Common myeloid progenitor, CD34-positive (primary cell): ENCODE measurements around the gene NQO2.
"Not testable (repeated sequence)": the region's sequence is repeated elsewhere in the genome, so short reads cannot be mapped to it uniquely, and the experiment has no call there.

ENCODE experiments used
- CTCF ChIA-PET: fragments of 350-600 bp; sonication (Branson Sonifier 250); formaldehyde crosslinking; loops from one replicate; lab custom pipeline; 2021; ENCODE audit warnings: antibody characterized with exemption; lab: Charles Lee
- POLR2A ChIA-PET: fragments of 350-600 bp; sonication (Branson Sonifier 250); formaldehyde crosslinking; loops from one replicate; lab custom pipeline; 2021; ENCODE audit warnings: antibody characterized with exemption; lab: Charles Lee
- DNase-seq, 3 donors: peaks; one replicate each; pipeline versions ENCODE4 v3.0.0 to v3.0.0-alpha.2; 2013
- H3K27ac ChIP-seq, 2 experiments: 1 replicate in 1 of 2; 2 replicates in 1 of 2; pipeline ENCODE4 v1.7.0; 2013; ENCODE audit warnings: inconsistent platforms in 2 of 2, low read length in 2 of 2, mild to moderate bottlenecking in 2 of 2, low read depth in 1 of 2, moderate library complexity in 1 of 2; ENCODE audit not compliant: severe bottlenecking in 2 of 2, insufficient read depth in 1 of 2, poor library complexity in 1 of 2
- H3K27me3 ChIP-seq, 5 experiments: replicated peaks in 2 of 5; 1 replicate in 3 of 5; 2 replicates in 2 of 5; pipeline versions ENCODE4 v1.6.1 to v1.7.0; 2013; ENCODE audit warnings: low read length in 4 of 5, mild to moderate bottlenecking in 2 of 5, moderate library complexity in 2 of 5, inconsistent platforms in 1 of 5; ENCODE audit not compliant: insufficient read depth in 5 of 5, control insufficient read depth in 4 of 5
- H3K36me3 ChIP-seq, 4 experiments: 1 replicate in 2 of 4; 2 replicates in 2 of 4; pipeline versions ENCODE4 v1.6.1 to v1.7.0; 2013; ENCODE audit warnings: low read length in 3 of 4, control low read depth in 1 of 4, mild to moderate bottlenecking in 1 of 4; ENCODE audit not compliant: control insufficient read depth in 4 of 4, insufficient read depth in 4 of 4
- H3K4me1 ChIP-seq, 4 experiments: 1 replicate in 3 of 4; 2 replicates in 1 of 4; pipeline versions ENCODE4 v1.6.1 to v1.7.1; 2013; ENCODE audit warnings: low read length in 3 of 4, mild to moderate bottlenecking in 3 of 4, control low read depth in 1 of 4, inconsistent platforms in 1 of 4, moderate library complexity in 1 of 4; ENCODE audit not compliant: control insufficient read depth in 4 of 4, insufficient read depth in 4 of 4; ENCODE audit errors: control extremely low read depth in 1 of 4
- H3K4me3 ChIP-seq, 7 experiments: 1 replicate in 4 of 7; 2 replicates in 3 of 7; pipeline versions ENCODE4 v1.5.1 to v1.7.0; 2013; ENCODE audit warnings: mild to moderate bottlenecking in 7 of 7, low read length in 6 of 7, moderate library complexity in 6 of 7, inconsistent platforms in 2 of 7, low read depth in 2 of 7, control low read depth in 1 of 7; ENCODE audit not compliant: insufficient read depth in 4 of 7, control insufficient read depth in 1 of 7; ENCODE audit errors: extremely low read depth in 1 of 7
- H3K9me3 ChIP-seq, 5 experiments: 1 replicate in 4 of 5; 2 replicates in 1 of 5; pipeline versions ENCODE4 v1.6.1 to v1.7.1; 2013; ENCODE audit warnings: low read length in 4 of 5, mild to moderate bottlenecking in 2 of 5, inconsistent platforms in 1 of 5, low read depth in 1 of 5, moderate library complexity in 1 of 5; ENCODE audit not compliant: control insufficient read depth in 4 of 5, insufficient read depth in 2 of 5; ENCODE audit errors: control extremely low read depth in 1 of 5
- WGBS: methylation state at CpG from one replicate; pipeline ENCODE4 v1.1.5; 2013; ENCODE audit not compliant: insufficient coverage; 5-methylcytosine and 5-hydroxymethylcytosine counted together

The NQO2 gene

GRCh38 chr6:3058957-3059356 is 59.3 kb downstream of the NQO2 start:
- ChIA-PET POLR2A (interaction anchor here (0.6 to 1.1 kb wide), 2 partner anchors 62 to 120 kb away, joined by 3 to 6 read pairs; no protein-coding TSS in a partner anchor), CTCF (interaction anchor here (1.0 to 2.2 kb wide), 7 partner anchors 20 to 213 kb away, joined by 3 to 12 read pairs (median 4); partner anchors contain the start of gene NQO2)
- Histone ChIP-seq H3K27me3 (no peaks in the 10 kb centered on the region), H3K27ac (no peak overlapping the region), H3K4me1 (peaks cover 2 to 24% (median 10%) of the 10 kb centered on the region in 4 experiments), H3K4me3 (no peak overlapping the region), H3K36me3 (no peaks in the 10 kb centered on the region), H3K9me3 (no peaks in the 10 kb centered on the region)
- no peak for DNase-seq
- 50% methylated on average over 2 of the region's 2 CpGs for WGBS

GRCh38 chr6:3060092-3060491 is 60.4 kb downstream of the NQO2 start:
- H3K9me3 ChIP-seq, H3K4me3 ChIP-seq, H3K27ac ChIP-seq, DNase-seq, H3K27me3 ChIP-seq, POLR2A ChIA-PET, H3K36me3 ChIP-seq: not testable (repeated sequence)
- CTCF ChIA-PET, result interaction anchor here (0.8 to 2.2 kb wide), 5 partner anchors 59 to 214 kb away, joined by 3 to 11 read pairs (median 4); no protein-coding TSS in a partner anchor
- H3K4me1 ChIP-seq, result peaks cover 2 to 25% (median 13%) of the 10 kb centered on the region in 4 experiments
- WGBS, result 97% methylated on average over 5 of the region's 11 CpGs

- ChIA-PET POLR2A (interaction anchor here (1.1 kb wide), 1 partner anchor 71 kb away, joined by 4 read pairs; no protein-coding TSS in a partner anchor), CTCF (interaction anchor here (0.5 to 1.6 kb wide), 3 partner anchors 62 to 1051 kb away, joined by 3 to 4 read pairs (median 4); partner anchors contain the start of gene NQO2)
- H3K4me1 ChIP-seq, result peaks cover 4 to 17% (median 7%) of the 10 kb centered on the region in 4 experiments
Observed at GRCh38 chr6:3061501-3061941, 61.8 kb downstream of the NQO2 start.

GRCh38 chr6:3063340-3063732 is 63.6 kb downstream of the NQO2 start:
- POLR2A ChIA-PET, result interaction anchor here (0.6 to 1.3 kb wide), 5 partner anchors 73 to 619 kb away, joined by 3 to 11 read pairs (median 3); no protein-coding TSS in a partner anchor
- H3K4me1 ChIP-seq, result peaks cover 4 to 22% (median 13%) of the 10 kb centered on the region in 4 experiments
- not testable (repeated sequence) for H3K9me3 ChIP-seq, DNase-seq, H3K27me3 ChIP-seq, H3K36me3 ChIP-seq
- WGBS, result 0% methylated on average over 2 of the region's 19 CpGs
- H3K4me3 ChIP-seq, result peak overlapping the region; percentile 74 to 94 (median 87)
- CTCF ChIA-PET, result interaction anchor here (0.6 to 1.6 kb wide), 4 partner anchors 9 to 310 kb away, joined by 3 to 4 read pairs (median 4); no protein-coding TSS in a partner anchor
- H3K27ac ChIP-seq, result peak overlapping the region in 1 of 2 experiments; percentile 71

More at GRCh38 chr6:3061501-3061941, 61.8 kb downstream of the NQO2 start:
- H3K27ac ChIP-seq, result no peak overlapping the region
- WGBS, result no CpG with 5 or more reads among the region's 5 CpGs
- H3K9me3 ChIP-seq, result no peaks in the 10 kb centered on the region
- no peak overlapping the region for H3K4me3 ChIP-seq
- peak in 1 of 3 donors; percentile 28 for DNase-seq
- no peaks in the 10 kb centered on the region for H3K36me3 ChIP-seq
- H3K27me3 ChIP-seq, result no peaks in the 10 kb centered on the region

- under 1% methylated on average over 75 of the region's 85 CpGs for WGBS
- ChIA-PET POLR2A (interaction anchor here (0.6 to 1.3 kb wide), 5 partner anchors 74 to 618 kb away, joined by 3 to 11 read pairs (median 3); no protein-coding TSS in a partner anchor), CTCF (interaction anchor here (0.6 to 1.0 kb wide), 4 partner anchors 10 to 311 kb away, joined by 3 to 4 read pairs (median 4); no protein-coding TSS in a partner anchor)
- Histone ChIP-seq H3K4me1 (peaks cover 2 to 20% (median 13%) of the 10 kb centered on the region in 4 experiments), H3K9me3 (no peaks in the 10 kb centered on the region), H3K36me3 (no peaks in the 10 kb centered on the region), H3K27ac (peak overlapping the region in 1 of 2 experiments; percentile 71), H3K4me3 (peak overlapping the region; percentile 74 to 94 (median 87)), H3K27me3 (no peaks in the 10 kb centered on the region)
- DNase-seq, result peak; percentile 93 to 97 (median 95)
Observed at GRCh38 chr6:3063733-3064700, 64.3 kb downstream of the NQO2 start.

- no peaks in the 10 kb centered on the region for H3K9me3 ChIP-seq
- H3K4me3 ChIP-seq, result peak within 1 kb of the TSS; percentile 68 to 90 (median 86)
- peaks cover 4 to 32% (median 18%) of the 10 kb centered on the region in 4 experiments for H3K4me1 ChIP-seq
- CTCF ChIA-PET, result interaction anchor here (0.8 to 1.7 kb wide), 10 partner anchors 12 to 136 kb away, joined by 3 to 9 read pairs (median 4); partner anchors contain the start of gene NQO2
- H3K27me3 ChIP-seq, result no peaks in the 10 kb centered on the region
- peaks cover 0 to 4% (median 3%) of the 10 kb centered on the region in 4 experiments for H3K36me3 ChIP-seq
- POLR2A ChIA-PET, result interaction anchor here (0.5 to 1.3 kb wide), 3 partner anchors 56 to 79 kb away, joined by 4 to 8 read pairs (median 4); partner anchors contain the start of gene NQO2
- H3K27ac ChIP-seq, result peak within 1 kb of the TSS; percentile 78 to 93
- WGBS, result 0% methylated on average over 84 of the region's 112 CpGs
- DNase-seq, result peak; percentile 93 to 97 (median 95)
Observed at GRCh38 chr6:3068329-3069214, 68.9 kb downstream of the NQO2 start, which contains the start of gene RIPK1. Gene RIPK1, plus strand, starts transcription at chr6:3068494. Its CDS starts 8,330 bp downstream, at chr6:3076824.
